ENCODE results near the gene MAP2K6. TPM values are rescaled to one million over a fixed set of nuclear protein-coding genes. Genes with fewer than 3 reads are reported as not detected.

MAP2K6 gene
- total RNA-seq, 1 experiment from 2014 or later = 43.0 TPM

GRCh38 chr17:69558796-69559195 is 144.3 kb downstream of the MAP2K6 start:
- Mint-ChIP-seq H3K4me3 (no peak overlapping the region), H3K9me3 (peaks cover 11% of the 10 kb centered on the region), H3K4me1 (no peaks in the 10 kb centered on the region), H3K27ac (no peak overlapping the region), H3K36me3 (peaks cover 6% of the 10 kb centered on the region), H3K27me3 (ENCODE audit: low read depth) (no peaks in the 10 kb centered on the region)
- ATAC-seq = no peak
- ChIA-PET POLR2A (no interaction called here), CTCF (no interaction called here)
- TF ChIP-seq USF1 (CRISPR knock-in tag; IDR thresholded peaks at IDR 0.05) (no peak), E2F5 (CRISPR knock-in tag; IDR thresholded peaks at IDR 0.05) (no peak), AFF4 (CRISPR knock-in tag; IDR thresholded peaks at IDR 0.05; ENCODE audit: borderline replicate concordance) (no peak), MYBL2 (CRISPR knock-in tag; IDR thresholded peaks at IDR 0.05) (no peak), FOXJ3 (CRISPR knock-in tag; IDR thresholded peaks at IDR 0.05; ENCODE audit: borderline replicate concordance) (no peak), ZNF121 (CRISPR knock-in tag; IDR thresholded peaks at IDR 0.05) (no peak), SMAD4 (CRISPR knock-in tag; IDR thresholded peaks at IDR 0.05) (no peak), PRDM15 (CRISPR knock-in tag; IDR thresholded peaks at IDR 0.05) (no peak), ZNF396 (CRISPR knock-in tag; IDR thresholded peaks at IDR 0.05; ENCODE audit: borderline replicate concordance) (no peak), CDX4 (CRISPR knock-in tag; IDR thresholded peaks at IDR 0.05; ENCODE audit: borderline replicate concordance) (no peak), ZNF532 (CRISPR knock-in tag; IDR thresholded peaks at IDR 0.05; ENCODE audit: borderline replicate concordance) (no peak), USF2 (CRISPR knock-in tag; IDR thresholded peaks at IDR 0.05) (no peak), ZNF219 (CRISPR knock-in tag; IDR thresholded peaks at IDR 0.05; ENCODE audit: borderline replicate concordance) (no peak), STAT6 (CRISPR knock-in tag; conservative IDR thresholded peaks at IDR 0.05; ENCODE audit: low read depth) (no peak), ZNF263 (CRISPR knock-in tag; IDR thresholded peaks at IDR 0.05; ENCODE audit: low read depth) (no peak), ATF2 (CRISPR knock-in tag; IDR thresholded peaks at IDR 0.05; ENCODE audit: borderline replicate concordance, low read depth) (no peak), SOX15 (CRISPR knock-in tag; IDR thresholded peaks at IDR 0.05) (no peak)
- DNase-seq (ENCODE audit: low spot score) = no peak
